ENCODE results near the gene SCAPER.

DNA sequence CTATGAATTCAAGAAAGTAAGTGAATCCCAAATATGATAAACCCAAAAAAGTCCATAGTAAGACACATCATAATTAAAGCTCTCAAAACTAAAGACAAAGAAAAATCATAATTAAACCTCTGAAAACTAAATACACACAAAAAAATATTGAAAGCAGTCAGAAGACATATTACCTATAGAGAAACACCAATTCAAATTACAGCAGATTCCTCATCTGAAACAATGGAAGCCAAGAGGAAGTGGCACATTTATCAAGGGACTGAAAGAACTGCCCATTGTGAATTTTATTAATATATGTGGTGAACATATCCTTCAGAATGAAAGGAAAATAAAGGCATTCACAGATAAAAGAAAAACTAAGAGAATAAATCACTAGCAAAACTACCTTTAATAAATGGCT is 128.2 kb downstream of the SCAPER start:
- TF ChIP-seq, protein P1, sequence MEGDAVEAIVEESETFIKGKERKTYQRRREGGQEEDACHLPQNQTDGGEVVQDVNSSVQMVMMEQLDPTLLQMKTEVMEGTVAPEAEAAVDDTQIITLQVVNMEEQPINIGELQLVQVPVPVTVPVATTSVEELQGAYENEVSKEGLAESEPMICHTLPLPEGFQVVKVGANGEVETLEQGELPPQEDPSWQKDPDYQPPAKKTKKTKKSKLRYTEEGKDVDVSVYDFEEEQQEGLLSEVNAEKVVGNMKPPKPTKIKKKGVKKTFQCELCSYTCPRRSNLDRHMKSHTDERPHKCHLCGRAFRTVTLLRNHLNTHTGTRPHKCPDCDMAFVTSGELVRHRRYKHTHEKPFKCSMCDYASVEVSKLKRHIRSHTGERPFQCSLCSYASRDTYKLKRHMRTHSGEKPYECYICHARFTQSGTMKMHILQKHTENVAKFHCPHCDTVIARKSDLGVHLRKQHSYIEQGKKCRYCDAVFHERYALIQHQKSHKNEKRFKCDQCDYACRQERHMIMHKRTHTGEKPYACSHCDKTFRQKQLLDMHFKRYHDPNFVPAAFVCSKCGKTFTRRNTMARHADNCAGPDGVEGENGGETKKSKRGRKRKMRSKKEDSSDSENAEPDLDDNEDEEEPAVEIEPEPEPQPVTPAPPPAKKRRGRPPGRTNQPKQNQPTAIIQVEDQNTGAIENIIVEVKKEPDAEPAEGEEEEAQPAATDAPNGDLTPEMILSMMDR (IDR thresholded peaks at IDR 0.05; ENCODE audit: insufficient read depth, low read length) = no peak
- TF ChIP-seq, protein P2, sequence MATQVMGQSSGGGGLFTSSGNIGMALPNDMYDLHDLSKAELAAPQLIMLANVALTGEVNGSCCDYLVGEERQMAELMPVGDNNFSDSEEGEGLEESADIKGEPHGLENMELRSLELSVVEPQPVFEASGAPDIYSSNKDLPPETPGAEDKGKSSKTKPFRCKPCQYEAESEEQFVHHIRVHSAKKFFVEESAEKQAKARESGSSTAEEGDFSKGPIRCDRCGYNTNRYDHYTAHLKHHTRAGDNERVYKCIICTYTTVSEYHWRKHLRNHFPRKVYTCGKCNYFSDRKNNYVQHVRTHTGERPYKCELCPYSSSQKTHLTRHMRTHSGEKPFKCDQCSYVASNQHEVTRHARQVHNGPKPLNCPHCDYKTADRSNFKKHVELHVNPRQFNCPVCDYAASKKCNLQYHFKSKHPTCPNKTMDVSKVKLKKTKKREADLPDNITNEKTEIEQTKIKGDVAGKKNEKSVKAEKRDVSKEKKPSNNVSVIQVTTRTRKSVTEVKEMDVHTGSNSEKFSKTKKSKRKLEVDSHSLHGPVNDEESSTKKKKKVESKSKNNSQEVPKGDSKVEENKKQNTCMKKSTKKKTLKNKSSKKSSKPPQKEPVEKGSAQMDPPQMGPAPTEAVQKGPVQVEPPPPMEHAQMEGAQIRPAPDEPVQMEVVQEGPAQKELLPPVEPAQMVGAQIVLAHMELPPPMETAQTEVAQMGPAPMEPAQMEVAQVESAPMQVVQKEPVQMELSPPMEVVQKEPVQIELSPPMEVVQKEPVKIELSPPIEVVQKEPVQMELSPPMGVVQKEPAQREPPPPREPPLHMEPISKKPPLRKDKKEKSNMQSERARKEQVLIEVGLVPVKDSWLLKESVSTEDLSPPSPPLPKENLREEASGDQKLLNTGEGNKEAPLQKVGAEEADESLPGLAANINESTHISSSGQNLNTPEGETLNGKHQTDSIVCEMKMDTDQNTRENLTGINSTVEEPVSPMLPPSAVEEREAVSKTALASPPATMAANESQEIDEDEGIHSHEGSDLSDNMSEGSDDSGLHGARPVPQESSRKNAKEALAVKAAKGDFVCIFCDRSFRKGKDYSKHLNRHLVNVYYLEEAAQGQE (IDR thresholded peaks at IDR 0.05; ENCODE audit: insufficient replicate concordance, low read depth) = no peak

Data from HL-60 (cell line).